Retinal pigment epithelial cell (primary cell): Measurements from ENCODE around the gene MMAB.
A peak's percentile ranks its signal among the peaks of the same experiment; 100 is the strongest.

ENCODE experiments used
- DNase-seq: peaks from one replicate; pipeline ENCODE4 v3.0.0-alpha.2; 2010; ENCODE audit warnings: low read depth
- H3K4me3 ChIP-seq: 2 replicates; pipeline ENCODE4 v1.5.1; 2011; ENCODE audit warnings: mild to moderate bottlenecking, low read length, control low read depth, moderate library complexity
- TF ChIP-seq, protein P1 (sequence below): conservative IDR thresholded peaks from 2 replicates; pipeline ENCODE4 v1.5.1; 2011; ENCODE audit warnings: low read depth, low read length, control low read depth, inconsistent platforms

MMAB gene

DNA sequence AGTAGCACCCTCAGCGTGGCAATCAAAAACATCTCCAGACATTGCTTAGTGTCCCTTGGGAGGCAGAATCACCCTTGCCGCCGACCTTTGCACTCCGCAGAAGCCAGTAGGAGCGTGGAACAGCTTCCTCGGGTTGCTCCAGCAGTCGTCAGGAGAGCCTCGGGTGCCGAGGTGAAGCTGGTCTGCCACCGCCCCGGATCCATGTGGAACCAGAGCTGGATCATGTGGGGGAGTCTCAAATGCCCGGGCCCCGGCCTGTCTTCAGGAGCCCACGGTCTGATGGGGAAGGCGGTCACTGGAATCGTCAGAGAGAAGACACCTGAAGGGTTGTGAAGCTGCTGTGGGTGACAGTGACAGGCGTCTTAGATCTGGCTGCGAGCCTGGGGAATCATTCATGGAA, 14.6 kb upstream of the MMAB start:
- no peak overlapping the region for H3K4me3 ChIP-seq
- TF ChIP-seq, protein P1, sequence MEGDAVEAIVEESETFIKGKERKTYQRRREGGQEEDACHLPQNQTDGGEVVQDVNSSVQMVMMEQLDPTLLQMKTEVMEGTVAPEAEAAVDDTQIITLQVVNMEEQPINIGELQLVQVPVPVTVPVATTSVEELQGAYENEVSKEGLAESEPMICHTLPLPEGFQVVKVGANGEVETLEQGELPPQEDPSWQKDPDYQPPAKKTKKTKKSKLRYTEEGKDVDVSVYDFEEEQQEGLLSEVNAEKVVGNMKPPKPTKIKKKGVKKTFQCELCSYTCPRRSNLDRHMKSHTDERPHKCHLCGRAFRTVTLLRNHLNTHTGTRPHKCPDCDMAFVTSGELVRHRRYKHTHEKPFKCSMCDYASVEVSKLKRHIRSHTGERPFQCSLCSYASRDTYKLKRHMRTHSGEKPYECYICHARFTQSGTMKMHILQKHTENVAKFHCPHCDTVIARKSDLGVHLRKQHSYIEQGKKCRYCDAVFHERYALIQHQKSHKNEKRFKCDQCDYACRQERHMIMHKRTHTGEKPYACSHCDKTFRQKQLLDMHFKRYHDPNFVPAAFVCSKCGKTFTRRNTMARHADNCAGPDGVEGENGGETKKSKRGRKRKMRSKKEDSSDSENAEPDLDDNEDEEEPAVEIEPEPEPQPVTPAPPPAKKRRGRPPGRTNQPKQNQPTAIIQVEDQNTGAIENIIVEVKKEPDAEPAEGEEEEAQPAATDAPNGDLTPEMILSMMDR = no peak
- no peak for DNase-seq

DNA sequence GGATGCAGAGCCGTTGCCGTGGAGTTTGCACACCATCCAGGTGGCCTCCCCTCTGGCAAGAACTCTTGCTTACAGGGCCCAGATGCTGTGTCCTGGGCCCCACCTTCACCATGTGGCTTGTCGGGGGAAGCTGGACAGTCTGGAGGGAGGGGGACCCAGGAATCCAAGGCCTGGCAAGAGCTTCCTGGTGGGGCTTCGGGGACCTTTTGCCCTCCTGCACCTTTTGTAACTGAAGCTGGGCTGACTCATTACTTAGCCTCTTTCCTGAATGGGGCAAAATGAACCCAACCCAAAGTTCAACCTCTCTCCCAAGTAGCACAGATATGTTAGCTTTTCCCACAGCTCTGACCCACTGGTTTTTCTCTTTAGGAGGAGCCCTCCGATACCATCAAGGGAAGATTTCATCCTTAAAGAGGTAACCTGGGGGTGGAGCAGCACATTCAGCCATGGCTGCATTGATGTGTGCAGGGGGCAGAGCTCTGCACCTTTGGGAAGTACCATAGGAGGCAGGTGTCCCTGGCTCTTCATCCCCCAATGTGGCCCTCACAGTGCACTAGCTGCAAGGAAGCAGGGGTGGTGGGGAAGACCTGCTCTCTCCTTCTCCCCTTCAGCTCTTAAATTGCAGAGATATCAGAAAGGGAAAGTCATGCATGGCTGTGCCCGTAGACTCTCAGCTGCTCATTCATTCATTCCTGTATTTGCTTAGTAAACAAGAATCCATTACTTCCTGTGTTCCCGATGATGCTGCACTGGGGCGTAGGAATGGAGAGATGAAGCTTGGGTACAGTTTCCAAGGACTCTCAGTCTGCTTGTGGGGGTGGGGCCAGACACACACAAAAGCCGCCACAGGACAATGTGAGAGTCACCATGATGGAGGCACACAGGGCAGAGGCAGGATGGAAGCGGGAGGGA, 13.3 kb upstream of the MMAB start:
- TF ChIP-seq, protein P1 = no peak
- DNase-seq = no peak
- H3K4me3 ChIP-seq = no peak overlapping the region

DNA sequence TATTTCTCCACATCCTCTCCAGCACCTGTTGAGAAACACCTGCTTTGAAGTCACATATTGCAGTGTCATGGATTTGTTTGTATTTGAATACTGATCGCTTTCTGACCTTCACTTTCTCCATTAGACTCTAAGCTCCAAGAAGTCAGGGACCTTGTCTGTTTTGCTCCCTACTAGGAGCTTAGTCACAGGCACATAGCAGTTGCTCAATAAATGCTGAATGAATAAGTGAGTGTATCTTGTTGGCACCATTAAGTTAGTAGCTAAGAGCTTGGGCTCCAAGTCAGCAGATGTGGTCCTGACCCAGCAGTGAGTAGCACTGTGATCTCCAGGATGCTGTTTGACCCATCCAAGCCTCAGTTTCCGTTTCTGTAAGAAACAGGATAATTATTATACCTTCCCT, 10.4 kb upstream of the MMAB start:
- TF ChIP-seq, protein P1 = no peak
- no peak overlapping the region for H3K4me3 ChIP-seq
- DNase-seq = no peak

DNA sequence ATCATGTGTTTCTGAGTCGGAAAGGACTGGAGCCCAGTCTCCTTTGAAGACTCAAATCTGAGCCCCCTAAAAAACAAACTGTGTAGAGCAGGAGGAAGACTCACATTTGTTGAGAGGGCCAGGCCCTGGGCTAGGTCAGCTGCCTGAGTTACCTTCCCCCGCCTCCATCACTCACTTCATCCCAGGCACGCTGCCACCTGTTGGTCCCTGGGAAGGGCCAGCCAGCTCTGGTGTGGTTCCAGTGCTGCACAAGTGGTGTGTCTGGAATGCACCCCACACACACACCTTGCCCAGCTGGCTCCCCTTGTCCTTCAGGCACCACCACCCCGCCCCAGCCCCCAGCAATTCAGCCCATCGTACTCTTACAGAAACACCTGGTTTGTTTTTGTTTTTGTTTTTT, 9.3 kb upstream of the MMAB start:
- TF ChIP-seq, protein P1 = peak; percentile 33
- H3K4me3 ChIP-seq = no peak overlapping the region
- DNase-seq = no peak

DNA sequence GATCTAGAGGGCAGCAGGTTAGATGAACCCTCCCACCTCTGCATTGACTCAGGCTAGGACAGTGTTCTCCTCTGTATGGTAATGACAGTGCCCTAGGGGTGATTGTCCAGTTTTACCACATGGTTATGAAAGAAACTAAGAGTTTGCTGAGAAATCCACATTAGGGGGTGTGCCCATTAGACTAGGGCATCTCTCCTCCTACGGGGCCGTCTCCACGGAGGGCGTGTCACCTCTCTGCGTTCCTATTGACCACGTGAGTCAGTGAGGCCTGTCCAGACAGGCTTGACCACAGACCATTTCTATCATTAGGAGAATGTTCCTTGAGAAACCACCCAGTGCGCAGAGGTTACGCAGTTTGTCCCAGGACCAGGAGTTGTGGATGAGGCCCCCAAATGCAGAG, 8.6 kb upstream of the MMAB start:
- DNase-seq = no peak
- TF ChIP-seq, protein P1 = no peak
- no peak overlapping the region for H3K4me3 ChIP-seq

DNA sequence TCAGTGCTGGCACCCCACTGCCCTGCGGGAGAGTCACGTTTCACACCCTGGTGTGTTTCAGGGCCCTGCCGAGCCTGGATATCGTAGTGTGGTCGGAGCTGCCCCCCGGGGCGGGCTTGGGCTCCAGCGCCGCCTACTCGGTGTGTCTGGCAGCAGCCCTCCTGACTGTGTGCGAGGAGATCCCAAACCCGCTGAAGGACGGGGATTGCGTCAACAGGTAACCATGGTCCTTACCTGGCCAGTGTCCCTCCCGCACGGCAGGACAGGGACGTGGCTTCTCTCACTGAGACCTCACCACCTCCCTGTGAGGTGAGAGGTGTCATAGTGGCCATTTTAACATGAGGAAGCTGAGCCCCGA, 8.0 kb upstream of the MMAB start:
- TF ChIP-seq, protein P1 = no peak
- DNase-seq = no peak
- H3K4me3 ChIP-seq = no peak overlapping the region

DNA sequence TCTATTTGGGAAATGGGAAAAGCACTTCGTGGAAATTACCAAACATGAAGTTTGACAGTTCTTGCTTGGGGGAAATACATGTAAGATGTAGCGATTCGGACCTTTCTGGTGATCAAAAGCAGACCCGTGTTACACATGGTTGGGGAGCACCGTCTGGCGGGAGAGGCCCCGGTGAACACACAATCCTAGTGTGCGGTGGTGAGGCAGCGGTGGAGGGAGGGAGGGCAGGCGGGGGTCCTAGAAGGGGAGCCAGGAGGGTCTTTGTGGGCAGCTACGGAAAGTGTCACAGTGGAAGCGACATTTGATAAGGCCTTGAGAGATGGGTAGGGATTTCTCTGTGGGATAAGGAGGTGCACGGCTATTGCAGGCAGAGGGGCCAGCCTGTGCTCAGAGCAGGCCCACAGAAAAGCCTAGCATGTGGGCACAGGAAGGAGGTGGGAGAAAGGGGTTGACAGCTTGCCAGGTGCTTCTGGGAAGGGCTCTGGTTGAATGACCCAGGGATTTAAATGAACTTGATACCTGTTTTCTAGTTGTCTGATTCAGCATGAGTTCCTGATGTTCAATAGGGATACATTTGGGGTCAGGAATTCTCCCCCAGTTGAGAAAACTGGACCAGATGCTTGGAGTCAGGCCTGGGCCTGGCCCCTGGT, 7.5 kb upstream of the MMAB start:
- TF ChIP-seq, protein P1 = no peak
- H3K4me3 ChIP-seq = no peak overlapping the region
- no peak for DNase-seq
